ENCODE results near the gene CA12. TPM values are rescaled to one million over a fixed set of nuclear protein-coding genes. Genes with fewer than 3 reads are reported as not detected.

Gene CA12
- total and polyA plus RNA-seq, 2 of the 8 experiments (the other 6 are each of a cell fraction or from before 2014, with no cell fraction given) = 4.7 to 4.9 TPM

DNA sequence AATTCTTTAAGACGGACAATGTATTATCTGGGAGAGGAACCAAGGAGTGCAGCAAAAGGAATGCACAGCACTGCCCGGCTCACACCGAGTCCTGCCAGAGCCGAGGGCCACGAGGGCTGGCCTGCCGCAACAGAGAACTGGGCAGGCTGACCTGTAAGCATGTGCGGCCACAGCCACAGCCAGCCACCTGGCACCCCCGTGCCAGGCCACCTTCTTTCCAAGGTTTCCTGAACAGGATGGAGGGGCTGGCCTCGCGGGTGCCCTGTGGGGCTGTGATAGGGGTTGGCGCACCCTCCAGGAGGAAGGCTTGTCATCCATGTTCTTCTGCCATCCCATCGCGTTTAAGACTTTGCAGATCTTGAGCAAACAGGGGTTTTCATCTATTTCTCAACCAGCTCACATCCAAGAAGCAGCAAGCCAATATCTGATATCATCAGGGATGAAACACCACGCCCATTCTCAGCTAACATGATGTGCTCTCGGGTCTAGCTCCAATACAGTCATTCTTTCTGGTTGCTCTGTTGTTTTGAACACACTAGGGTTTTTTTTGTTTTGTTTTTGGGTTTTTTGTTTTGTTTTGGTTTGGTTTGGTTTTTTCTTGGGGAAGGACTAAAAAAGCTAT lies 10.2 kb downstream of the CA12 start:
- Histone ChIP-seq H4K20me1 (replicated peaks in 1 of 2; ENCODE audit: control insufficient read depth in 1 of 2, insufficient read depth in 2 of 2, low read length in 2 of 2) (no peaks in the 10 kb centered on the region), H3K9me3 (ENCODE audit: insufficient read depth in 2 of 2, low read depth in 1 of 2, low read length in 1 of 2) (no peaks in the 10 kb centered on the region), H3K9ac (replicated peaks in 1 of 4; ENCODE audit: extremely low read depth in 1 of 4, low read depth in 3 of 4, low read length in 3 of 4) (no peak overlapping the region), H2BK12ac (ENCODE audit: low read depth, low read length) (no peak overlapping the region), H2AK5ac (ENCODE audit: low read depth, low read length) (no peak overlapping the region), H3K4ac (replicated peaks; ENCODE audit: insufficient read length, low read depth, low read length) (no peak overlapping the region), H3K79me1 (ENCODE audit: low read depth, low read length) (no peaks in the 10 kb centered on the region), H4K8ac (ENCODE audit: extremely low read depth, insufficient read depth, low read length) (no peak overlapping the region; the same call in 1 of the 2 replicates), H3K23me2 (ENCODE audit: low read depth, low read length) (no peaks in the 10 kb centered on the region), H3K79me2 (ENCODE audit: control insufficient read depth in 1 of 2, insufficient read depth in 2 of 2, low read length in 2 of 2) (no peaks in the 10 kb centered on the region), H2AFZ (ENCODE audit: low read length) (no peak overlapping the region), H4K91ac (replicated peaks; ENCODE audit: insufficient read length, low read length) (no peak overlapping the region), H3K23ac (ENCODE audit: insufficient read length) (no peak overlapping the region), H3K27me3 (replicated peaks in 1 of 4; ENCODE audit: control insufficient read depth in 3 of 4, extremely low read depth in 1 of 4, insufficient read depth in 3 of 4, low read length in 3 of 4) (no peaks in the 10 kb centered on the region), H3K4me3 (ENCODE audit: extremely low read depth in 1 of 4, insufficient read depth in 2 of 4, low read depth in 3 of 4, low read length in 4 of 4) (no peak overlapping the region), H3K18ac (ENCODE audit: extremely low read depth, low read length) (no peak overlapping the region; the same call in 1 of the 2 replicates), H3K4me2 (ENCODE audit: insufficient read depth in 1 of 2, low read depth in 2 of 2, low read length in 2 of 2) (no peak overlapping the region), H3K4me1 (replicated peaks in 1 of 4; ENCODE audit: control insufficient read depth in 3 of 4, insufficient read depth in 4 of 4, low read length in 3 of 4) (peaks cover 0 to 10% (median 3%) of the 10 kb centered on the region in 4 experiments; a peak in 5 of 7 replicates), H3K56ac (replicated peaks; ENCODE audit: insufficient read length, low read depth, low read length) (no peak overlapping the region), H2BK20ac (ENCODE audit: low read length) (0 out of 2 replicates have a peak overlapping the region, but pooled peaks have one; percentile 22), H2BK15ac (ENCODE audit: low read length) (no peak overlapping the region), H4K5ac (ENCODE audit: insufficient read length, low read depth, low read length) (no peak overlapping the region), H3K27ac (ENCODE audit: low read depth, low read length) (no peak overlapping the region), H3K36me3 (ENCODE audit: control insufficient read depth in 2 of 4, insufficient read depth in 4 of 4, low read length in 3 of 4) (no peaks in the 10 kb centered on the region), H2BK120ac (replicated peaks; ENCODE audit: low read depth, low read length) (no peak overlapping the region), H2BK5ac (ENCODE audit: low read depth, low read length) (no peak overlapping the region), H3K14ac (ENCODE audit: insufficient read length) (no peak overlapping the region)
- TF ChIP-seq SRF (IDR thresholded peaks at IDR 0.05; ENCODE audit: low read depth, low read length) (no peak), BCL11A (IDR thresholded peaks at IDR 0.05; ENCODE audit: low read depth in 2 of 2, low read length in 2 of 2) (no peak), SP1 (IDR thresholded peaks at IDR 0.05; ENCODE audit: low read depth, low read length) (no peak), SIRT6 (IDR thresholded peaks at IDR 0.05; ENCODE audit: low read length) (no peak), GABPA (IDR thresholded peaks at IDR 0.05; ENCODE audit: borderline replicate concordance, insufficient read depth, low read length) (no peak), POLR2AphosphoS5 (IDR thresholded peaks at IDR 0.05; ENCODE audit: low read depth, low read length) (no peak), GTF2F1 (IDR thresholded peaks at IDR 0.05; ENCODE audit: borderline replicate concordance, low read depth, low read length) (no peak), NRF1 (IDR thresholded peaks at IDR 0.05; ENCODE audit: low read depth, low read length) (no peak), EP300 (IDR thresholded peaks at IDR 0.05; ENCODE audit: borderline replicate concordance in 1 of 2, low read depth in 2 of 2, low read length in 2 of 2) (no peak), ZNF274 (IDR thresholded peaks at IDR 0.05; ENCODE audit: borderline replicate concordance, extremely low read depth, low read length) (no peak), PHF8 (conservative IDR thresholded peaks at IDR 0.05; ENCODE audit: low read depth, low read length) (no peak)
- TF ChIP-seq, protein P1, sequence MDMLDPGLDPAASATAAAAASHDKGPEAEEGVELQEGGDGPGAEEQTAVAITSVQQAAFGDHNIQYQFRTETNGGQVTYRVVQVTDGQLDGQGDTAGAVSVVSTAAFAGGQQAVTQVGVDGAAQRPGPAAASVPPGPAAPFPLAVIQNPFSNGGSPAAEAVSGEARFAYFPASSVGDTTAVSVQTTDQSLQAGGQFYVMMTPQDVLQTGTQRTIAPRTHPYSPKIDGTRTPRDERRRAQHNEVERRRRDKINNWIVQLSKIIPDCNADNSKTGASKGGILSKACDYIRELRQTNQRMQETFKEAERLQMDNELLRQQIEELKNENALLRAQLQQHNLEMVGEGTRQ (IDR thresholded peaks at IDR 0.05; ENCODE audit: low read length) = no peak
- no peak for FAIRE-seq
- ChIA-PET CTCF (ENCODE audit: partially characterized antibody) (interaction anchor here (0.5 to 1.7 kb wide), 7 partner anchors 9 to 95 kb away, joined by 3 to 4 read pairs (median 3); partner anchors contain the start of gene CA12), POLR2A (ENCODE audit: partially characterized antibody) (interaction anchor here (1.5 to 2.0 kb wide), 2 partner anchors 11 kb away, joined by 4 to 5 read pairs; partner anchors contain the start of gene CA12)
- 91% methylated on average over 15 of the region's 15 CpGs; no CpG with 5 or more reads in 1 of the 2 experiments for WGBS, 2 experiments (ENCODE audit: extremely low coverage in 1 of 2, insufficient coverage in 1 of 2, insufficient read length in 1 of 2, insufficient replicate concordance in 2 of 2, low coverage in 1 of 2, low lambda C conversion rate in 2 of 2, missing lambda C conversion rate in 1 of 2)
- no peak for DNase-seq (ENCODE audit: low read depth in 1 of 2, low spot score in 2 of 2)
